GM18870 (cell line): ENCODE data around the gene PTPRT.

ENCODE experiments used
- ATAC-seq: cut with Tn5 transposase; IDR thresholded peaks from one replicate; pipeline ENCODE4 v1.9.1; 2021; ENCODE audit warnings: moderate library complexity; ENCODE audit not compliant: unreplicated experiment

The PTPRT gene

GRCh38 chr20:42649748-42650147 is 540.0 kb downstream of the PTPRT start:
- ATAC-seq, result no peak

- no peak for ATAC-seq
Observed at GRCh38 chr20:42646250-42646649, 543.5 kb downstream of the PTPRT start.

GRCh38 chr20:42641886-42642285 is 547.8 kb downstream of the PTPRT start:
- no peak for ATAC-seq

GRCh38 chr20:42639140-42639539 is 550.6 kb downstream of the PTPRT start:
- no peak for ATAC-seq

- ATAC-seq, result no peak
Observed at GRCh38 chr20:42635699-42636411, 553.9 kb downstream of the PTPRT start.

- no peak for ATAC-seq
Observed at GRCh38 chr20:42634156-42634555, 555.5 kb downstream of the PTPRT start.

GRCh38 chr20:42628683-42629082 is 561.0 kb downstream of the PTPRT start:
- no peak for ATAC-seq

- ATAC-seq, result no peak
Observed at GRCh38 chr20:42613076-42613475, 576.6 kb downstream of the PTPRT start.

- no peak for ATAC-seq
Observed at GRCh38 chr20:42611889-42612837, 577.5 kb downstream of the PTPRT start.

GRCh38 chr20:42611423-42611822 is 578.3 kb downstream of the PTPRT start:
- ATAC-seq, result no peak

- no peak for ATAC-seq
Observed at GRCh38 chr20:42610070-42610469, 579.6 kb downstream of the PTPRT start.

- ATAC-seq, result no peak
Observed at GRCh38 chr20:42609618-42610017, 580.1 kb downstream of the PTPRT start.

GRCh38 chr20:42604998-42605956 is 584.4 kb downstream of the PTPRT start:
- no peak for ATAC-seq

- ATAC-seq, result no peak
Observed at GRCh38 chr20:42603655-42604054, 586.1 kb downstream of the PTPRT start.

- no peak for ATAC-seq
Observed at GRCh38 chr20:42598581-42598980, 591.1 kb downstream of the PTPRT start.

GRCh38 chr20:42595625-42596024 is 594.1 kb downstream of the PTPRT start:
- ATAC-seq, result no peak

GRCh38 chr20:42594659-42595058 is 595.0 kb downstream of the PTPRT start:
- no peak for ATAC-seq

- no peak for ATAC-seq
Observed at GRCh38 chr20:42594011-42594410, 595.7 kb downstream of the PTPRT start.

GRCh38 chr20:42589976-42590639 is 599.6 kb downstream of the PTPRT start:
- no peak for ATAC-seq

- ATAC-seq, result no peak
Observed at GRCh38 chr20:42588847-42589246, 600.9 kb downstream of the PTPRT start.
